MM.1S (cell line): Measurements from ENCODE around the gene MAL.

Experiments
- DNase-seq: peaks from one replicate; pipeline ENCODE4 v3.0.0-alpha.2; 2015
- H2AFZ ChIP-seq: fragments of 300-600 bp; sonication (generic); 2 replicates; pipeline ENCODE4 v1.6.0; 2016; ENCODE audit warnings: antibody characterized with exemption, low read length
- H3F3A ChIP-seq: fragments of 300-600 bp; sonication (generic); 2 replicates; pipeline ENCODE4 v1.6.1; 2016; ENCODE audit warnings: mild to moderate bottlenecking, antibody characterized with exemption, low read length, moderate library complexity, mixed read lengths; ENCODE audit not compliant: insufficient read depth
- H3K27ac ChIP-seq: fragments of 300-600 bp; sonication (generic); 2 replicates; pipeline ENCODE4 v1.5.1; 2016; ENCODE audit warnings: mild to moderate bottlenecking, low read length
- H3K27me3 ChIP-seq: fragments of 300-600 bp; sonication (generic); replicated peaks from 2 replicates; pipeline ENCODE4 v1.6.0; 2016; ENCODE audit warnings: low read length; ENCODE audit not compliant: insufficient read depth
- H3K36me3 ChIP-seq: fragments of 300-600 bp; sonication (generic); replicated peaks from 2 replicates; pipeline ENCODE4 v1.6.1; 2016; ENCODE audit warnings: mild to moderate bottlenecking, low read length, mixed read lengths; ENCODE audit not compliant: insufficient read depth
- H3K4me1 ChIP-seq: fragments of 300-600 bp; sonication (generic); 2 replicates; pipeline ENCODE4 v1.6.1; 2016; ENCODE audit warnings: low read length, mixed read lengths
- H3K4me2 ChIP-seq: fragments of 300-600 bp; sonication (generic); 2 replicates; pipeline ENCODE4 v1.6.0; 2016; ENCODE audit warnings: low read depth, low read length
- H3K4me3 ChIP-seq: fragments of 300-600 bp; sonication (generic); 2 replicates; pipeline ENCODE4 v1.5.1; 2016; ENCODE audit warnings: low read length, mixed read lengths
- H3K79me2 ChIP-seq: fragments of 300-600 bp; sonication (generic); 2 replicates; pipeline ENCODE4 v1.6.1; 2016; ENCODE audit warnings: mixed run types, low read length, mixed read lengths
- H3K9ac ChIP-seq: fragments of 300-600 bp; sonication (generic); 2 replicates; pipeline ENCODE4 v1.6.1; 2016; ENCODE audit warnings: low read length, mixed read lengths
- H3K9me2 ChIP-seq: fragments of 300-600 bp; sonication (generic); replicated peaks from 2 replicates; pipeline ENCODE4 v1.6.1; 2016; ENCODE audit warnings: mild to moderate bottlenecking, low read length, mixed read lengths; ENCODE audit not compliant: insufficient read depth
- H3K9me3 ChIP-seq: fragments of 300-600 bp; sonication (generic); replicated peaks from 2 replicates; pipeline ENCODE4 v1.6.1; 2016; ENCODE audit warnings: mild to moderate bottlenecking, low read length, mixed read lengths; ENCODE audit not compliant: insufficient read depth
- H4K20me1 ChIP-seq: fragments of 300-600 bp; sonication (generic); 2 replicates; pipeline ENCODE4 v1.6.1; 2016; ENCODE audit warnings: mild to moderate bottlenecking, low read length, moderate library complexity, mixed read lengths; ENCODE audit not compliant: insufficient read depth
- EZH2 ChIP-seq: fragments of 300-600 bp; sonication (generic); optimal IDR thresholded peaks from 2 replicates; pipeline ENCODE3; 2017; ENCODE audit warnings: low read depth, mild to moderate bottlenecking, antibody characterized with exemption, low read length, mixed read lengths
- EZH2phosphoT487 ChIP-seq: fragments of 300-600 bp; sonication (generic); IDR thresholded peaks from 2 replicates; pipeline ENCODE4 v1.6.1; 2018; ENCODE audit warnings: antibody characterized with exemption, low read length
- TF ChIP-seq, protein P1 (sequence below): fragments of 300-600 bp; sonication (generic); IDR thresholded peaks from 2 replicates; pipeline ENCODE4 v1.5.1; 2016; ENCODE audit warnings: antibody characterized with exemption, low read length, mixed read lengths

Gene MAL

DNA sequence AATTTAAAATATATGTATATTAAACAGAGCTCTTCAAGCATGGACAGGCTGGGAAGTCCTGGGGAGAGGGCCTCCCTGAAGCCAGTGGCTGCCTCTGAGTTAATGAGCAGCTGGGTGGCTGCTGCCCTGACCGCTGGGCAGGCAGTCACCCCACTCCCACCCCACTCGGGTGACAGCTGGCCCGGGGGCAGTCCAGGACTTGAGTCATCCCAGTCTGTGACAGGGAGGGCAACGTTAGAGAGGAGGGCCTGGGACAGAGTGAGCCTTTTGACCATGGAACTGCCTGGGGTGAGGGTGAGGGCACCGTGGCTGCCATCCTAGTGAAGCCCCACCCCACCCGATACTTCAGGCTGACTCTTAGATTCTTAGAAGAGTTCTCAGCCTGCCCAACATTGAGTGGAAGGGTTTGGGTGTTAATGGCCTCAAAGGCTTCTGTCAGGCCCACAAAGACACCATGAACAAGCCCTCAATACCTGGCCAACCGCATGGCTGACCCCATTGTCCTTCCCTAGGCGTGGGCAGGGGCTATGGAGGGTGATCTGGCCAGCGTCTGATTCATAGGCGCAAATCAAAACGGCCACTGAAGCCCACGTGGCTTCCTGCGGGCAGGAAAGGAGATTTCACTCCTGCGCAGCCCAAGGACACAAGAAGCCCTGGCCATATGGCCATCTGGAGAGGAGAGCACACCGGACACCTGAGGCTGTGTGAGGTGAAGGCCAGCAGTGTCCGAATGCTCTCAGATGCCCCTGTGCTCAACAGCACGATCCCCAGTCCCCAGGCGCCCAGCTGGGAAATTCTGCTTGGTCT lies 48.6 kb downstream of the MAL start:
- Histone ChIP-seq H2AFZ (no peak overlapping the region), H3K4me1 (no peaks in the 10 kb centered on the region)

DNA sequence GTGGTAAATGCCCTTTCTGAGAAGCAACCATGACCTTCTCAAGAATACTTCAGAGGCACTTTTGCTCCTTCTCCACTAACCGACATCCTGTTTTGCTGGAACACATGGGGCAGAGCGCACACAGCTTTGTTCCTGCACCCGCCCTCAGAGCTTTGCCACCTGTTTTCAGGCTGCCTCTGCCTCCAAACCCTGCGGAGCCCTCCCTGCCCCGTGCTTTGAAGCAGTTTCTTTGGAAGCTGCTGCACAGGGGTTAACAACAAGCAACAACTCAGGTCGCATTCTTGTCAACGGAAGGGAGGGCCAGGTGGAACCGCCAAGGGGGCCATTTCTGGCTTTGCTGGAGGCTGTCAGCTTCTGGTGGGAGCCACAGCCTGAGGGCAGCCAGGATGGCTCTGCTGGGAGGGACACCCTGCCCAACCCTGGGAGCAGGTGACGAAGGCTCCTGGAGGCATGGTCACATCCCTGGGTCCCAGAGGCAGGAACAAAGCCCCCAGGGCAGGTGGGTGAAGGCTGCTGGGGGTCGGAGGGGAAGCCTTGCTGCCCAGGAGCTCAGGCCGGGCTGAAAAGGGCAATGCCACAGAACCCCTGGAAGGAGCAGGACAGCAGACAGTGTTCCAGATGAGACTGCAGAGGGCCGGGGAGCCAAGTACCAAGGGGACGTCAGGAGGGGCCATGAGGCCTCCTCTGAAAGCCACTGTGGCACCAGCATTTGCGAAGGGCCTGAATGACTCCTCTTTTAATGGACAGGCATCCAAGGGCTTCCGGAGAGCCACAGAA lies 49.3 kb downstream of the MAL start:
- TF ChIP-seq, protein P1, sequence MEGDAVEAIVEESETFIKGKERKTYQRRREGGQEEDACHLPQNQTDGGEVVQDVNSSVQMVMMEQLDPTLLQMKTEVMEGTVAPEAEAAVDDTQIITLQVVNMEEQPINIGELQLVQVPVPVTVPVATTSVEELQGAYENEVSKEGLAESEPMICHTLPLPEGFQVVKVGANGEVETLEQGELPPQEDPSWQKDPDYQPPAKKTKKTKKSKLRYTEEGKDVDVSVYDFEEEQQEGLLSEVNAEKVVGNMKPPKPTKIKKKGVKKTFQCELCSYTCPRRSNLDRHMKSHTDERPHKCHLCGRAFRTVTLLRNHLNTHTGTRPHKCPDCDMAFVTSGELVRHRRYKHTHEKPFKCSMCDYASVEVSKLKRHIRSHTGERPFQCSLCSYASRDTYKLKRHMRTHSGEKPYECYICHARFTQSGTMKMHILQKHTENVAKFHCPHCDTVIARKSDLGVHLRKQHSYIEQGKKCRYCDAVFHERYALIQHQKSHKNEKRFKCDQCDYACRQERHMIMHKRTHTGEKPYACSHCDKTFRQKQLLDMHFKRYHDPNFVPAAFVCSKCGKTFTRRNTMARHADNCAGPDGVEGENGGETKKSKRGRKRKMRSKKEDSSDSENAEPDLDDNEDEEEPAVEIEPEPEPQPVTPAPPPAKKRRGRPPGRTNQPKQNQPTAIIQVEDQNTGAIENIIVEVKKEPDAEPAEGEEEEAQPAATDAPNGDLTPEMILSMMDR: no peak
- TF ChIP-seq EZH2phosphoT487 (no peak), EZH2 (no peak)

More for the DNA sequence above, 48.6 kb downstream of the MAL start:
- Histone ChIP-seq H4K20me1 (no peaks in the 10 kb centered on the region), H3F3A (no peaks in the 10 kb centered on the region), H3K9ac (no peak overlapping the region), H3K9me2 (no peaks in the 10 kb centered on the region), H3K27me3 (no peaks in the 10 kb centered on the region), H3K4me3 (no peak overlapping the region), H3K4me2 (no peak overlapping the region), H3K27ac (no peak overlapping the region), H3K9me3 (no peaks in the 10 kb centered on the region), H3K79me2 (no peaks in the 10 kb centered on the region), H3K36me3 (no peaks in the 10 kb centered on the region)
- TF ChIP-seq EZH2 (no peak), EZH2phosphoT487 (no peak)
- TF ChIP-seq, protein P1: no peak
- no peak for DNase-seq

DNA sequence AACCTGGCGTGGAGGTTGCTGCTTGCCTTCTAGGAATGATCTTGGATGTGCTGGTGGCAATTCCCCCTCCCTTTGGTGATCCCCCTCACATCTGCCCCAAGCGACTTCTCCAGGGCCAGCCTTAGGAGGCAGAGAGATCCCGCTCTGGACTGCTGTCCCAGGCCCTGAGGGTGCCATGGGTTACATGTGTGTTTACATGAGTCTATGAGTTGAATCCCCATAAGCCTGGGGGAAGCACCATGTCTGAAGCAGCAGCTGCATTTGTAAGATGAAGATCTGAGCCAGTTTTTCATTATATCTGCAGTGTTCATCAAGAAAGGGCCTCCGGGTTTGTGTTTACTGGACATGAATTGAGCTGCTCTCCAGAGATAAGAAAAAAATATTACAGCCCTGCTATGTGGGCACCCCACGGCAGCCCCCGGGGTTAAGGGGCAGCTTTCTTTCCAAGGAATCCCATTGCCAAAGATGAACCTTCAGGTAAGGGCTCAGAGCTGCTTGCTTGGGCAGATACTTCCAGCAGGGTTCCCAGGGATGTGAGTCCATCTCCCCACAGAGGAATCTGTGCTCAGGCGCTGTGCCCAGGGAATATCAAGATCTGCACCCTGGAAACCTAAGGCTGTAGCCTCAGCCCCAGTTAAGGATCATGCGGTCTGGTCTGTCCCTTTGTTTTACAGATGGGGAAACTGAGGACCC lies 50.1 kb downstream of the MAL start:
- H3F3A ChIP-seq: no peaks in the 10 kb centered on the region
- H2AFZ ChIP-seq: no peak overlapping the region
- H3K4me2 ChIP-seq: no peak overlapping the region
- no peak overlapping the region for H3K4me3 ChIP-seq
- no peak for DNase-seq
- H3K36me3 ChIP-seq: no peaks in the 10 kb centered on the region
- H3K4me1 ChIP-seq: no peaks in the 10 kb centered on the region
- no peaks in the 10 kb centered on the region for H3K27me3 ChIP-seq
- no peaks in the 10 kb centered on the region for H4K20me1 ChIP-seq
- no peaks in the 10 kb centered on the region for H3K79me2 ChIP-seq
- H3K9ac ChIP-seq: no peak overlapping the region
- no peak overlapping the region for H3K27ac ChIP-seq
- no peaks in the 10 kb centered on the region for H3K9me3 ChIP-seq
- no peaks in the 10 kb centered on the region for H3K9me2 ChIP-seq
- TF ChIP-seq, protein P1: no peak
- TF ChIP-seq EZH2phosphoT487 (no peak), EZH2 (no peak)

More for the DNA sequence above, 49.3 kb downstream of the MAL start:
- no peaks in the 10 kb centered on the region for H3K79me2 ChIP-seq
- H4K20me1 ChIP-seq: no peaks in the 10 kb centered on the region
- DNase-seq: no peak
- H2AFZ ChIP-seq: no peak overlapping the region
- no peaks in the 10 kb centered on the region for H3K9me3 ChIP-seq
- H3K4me3 ChIP-seq: no peak overlapping the region
- no peaks in the 10 kb centered on the region for H3K27me3 ChIP-seq
- H3K36me3 ChIP-seq: no peaks in the 10 kb centered on the region
- no peak overlapping the region for H3K27ac ChIP-seq
- H3K4me2 ChIP-seq: no peak overlapping the region
- no peaks in the 10 kb centered on the region for H3K4me1 ChIP-seq
- no peaks in the 10 kb centered on the region for H3F3A ChIP-seq
- H3K9ac ChIP-seq: no peak overlapping the region
- H3K9me2 ChIP-seq: no peaks in the 10 kb centered on the region
